Measurements from ENCODE around the gene KLHL13. TPM values are rescaled to one million over a fixed set of nuclear protein-coding genes. Genes with fewer than 3 reads are reported as not detected.

Gene KLHL13
- total RNA-seq, 2 experiments from 2014 or later: 0.19 to 0.36 TPM

DNA sequence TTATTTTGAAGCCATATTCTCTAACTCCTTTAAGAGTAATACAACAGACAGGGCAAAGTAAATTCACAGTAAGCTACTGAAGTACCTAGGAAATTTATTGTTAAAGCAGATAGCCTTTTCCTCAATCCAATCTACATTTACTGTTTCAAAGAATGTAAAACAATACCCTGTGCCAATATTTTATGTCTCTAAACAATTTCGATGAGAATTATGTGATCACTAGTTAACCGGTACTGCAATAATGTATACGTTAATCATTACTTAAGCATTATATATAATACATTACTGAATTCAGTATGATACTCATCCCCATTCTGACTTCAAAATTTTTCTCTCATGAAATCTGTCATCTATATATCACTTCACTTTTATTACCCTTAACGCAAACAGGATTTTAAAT lies 28.5 kb downstream of the KLHL13 start:
- intact Hi-C loops (cut with DNase I, micrococcal nuclease): no loop called here

DNA sequence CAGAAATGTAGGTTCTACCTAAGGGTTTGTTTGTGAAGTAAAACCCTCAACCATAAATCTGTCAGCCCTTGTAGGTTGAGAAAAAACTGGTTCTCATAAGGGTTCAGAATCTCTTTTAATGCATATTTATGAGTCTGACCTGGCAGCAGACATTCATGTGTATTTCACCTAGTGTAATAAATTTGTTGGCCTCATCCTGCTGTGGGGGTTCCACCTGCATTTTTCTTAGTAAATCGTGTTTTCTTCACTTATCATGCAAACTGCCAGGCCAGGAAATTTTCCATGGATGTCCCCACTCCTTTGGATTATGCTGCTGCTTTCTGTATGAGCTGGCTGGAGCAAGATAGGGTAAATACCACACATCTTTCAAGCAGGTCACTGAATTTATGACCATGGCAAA lies 42.4 kb downstream of the KLHL13 start:
- ChIA-PET POLR2A (no interaction called here), CTCF (no interaction called here)
- Histone ChIP-seq H3K9me3 (ENCODE audit: control insufficient read depth in 1 of 2, insufficient read depth in 1 of 2, low read length in 2 of 2) (no peaks in the 10 kb centered on the region), H3K27me3 (ENCODE audit: control insufficient read depth in 1 of 2, insufficient read depth in 2 of 2, low read length in 2 of 2) (no peaks in the 10 kb centered on the region), H3K27ac (ENCODE audit: low read depth in 1 of 2, low read length in 2 of 2) (no peak overlapping the region), H3K4me3 (ENCODE audit: low read length) (no peak overlapping the region), H3K4me1 (ENCODE audit: insufficient read depth, low read length) (no peaks in the 10 kb centered on the region), H3K36me3 (ENCODE audit: insufficient read depth, low read length) (no peaks in the 10 kb centered on the region)
- TF ChIP-seq, protein P1, sequence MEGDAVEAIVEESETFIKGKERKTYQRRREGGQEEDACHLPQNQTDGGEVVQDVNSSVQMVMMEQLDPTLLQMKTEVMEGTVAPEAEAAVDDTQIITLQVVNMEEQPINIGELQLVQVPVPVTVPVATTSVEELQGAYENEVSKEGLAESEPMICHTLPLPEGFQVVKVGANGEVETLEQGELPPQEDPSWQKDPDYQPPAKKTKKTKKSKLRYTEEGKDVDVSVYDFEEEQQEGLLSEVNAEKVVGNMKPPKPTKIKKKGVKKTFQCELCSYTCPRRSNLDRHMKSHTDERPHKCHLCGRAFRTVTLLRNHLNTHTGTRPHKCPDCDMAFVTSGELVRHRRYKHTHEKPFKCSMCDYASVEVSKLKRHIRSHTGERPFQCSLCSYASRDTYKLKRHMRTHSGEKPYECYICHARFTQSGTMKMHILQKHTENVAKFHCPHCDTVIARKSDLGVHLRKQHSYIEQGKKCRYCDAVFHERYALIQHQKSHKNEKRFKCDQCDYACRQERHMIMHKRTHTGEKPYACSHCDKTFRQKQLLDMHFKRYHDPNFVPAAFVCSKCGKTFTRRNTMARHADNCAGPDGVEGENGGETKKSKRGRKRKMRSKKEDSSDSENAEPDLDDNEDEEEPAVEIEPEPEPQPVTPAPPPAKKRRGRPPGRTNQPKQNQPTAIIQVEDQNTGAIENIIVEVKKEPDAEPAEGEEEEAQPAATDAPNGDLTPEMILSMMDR (IDR thresholded peaks at IDR 0.05): no peak
- Mint-ChIP-seq H3K9me3 (no peaks in the 10 kb centered on the region), H3K27ac (no peak overlapping the region), H3K4me1 (ENCODE audit: low read depth) (no peaks in the 10 kb centered on the region), H3K4me3 (no peak overlapping the region), H3K27me3 (no peaks in the 10 kb centered on the region), H3K36me3 (ENCODE audit: low read depth) (no peaks in the 10 kb centered on the region)
- ATAC-seq (ENCODE audit: poor library complexity) (no peak), DNase-seq (no peak)
- intact Hi-C loops (cut with DNase I, micrococcal nuclease): no loop called here

More for the DNA sequence above, 28.5 kb downstream of the KLHL13 start:
- Histone ChIP-seq H3K4me1 (ENCODE audit: insufficient read depth, low read length) (no peaks in the 10 kb centered on the region), H3K4me3 (ENCODE audit: low read length) (no peak overlapping the region), H3K9me3 (ENCODE audit: control insufficient read depth in 1 of 2, insufficient read depth in 1 of 2, low read length in 2 of 2) (no peaks in the 10 kb centered on the region), H3K36me3 (ENCODE audit: insufficient read depth, low read length) (no peaks in the 10 kb centered on the region), H3K27me3 (ENCODE audit: control insufficient read depth in 1 of 2, insufficient read depth in 2 of 2, low read length in 2 of 2) (no peaks in the 10 kb centered on the region), H3K27ac (ENCODE audit: low read depth in 1 of 2, low read length in 2 of 2) (no peak overlapping the region)
- H3K4me1 Mint-ChIP-seq (ENCODE audit: low read depth): no peaks in the 10 kb centered on the region
- H3K9me3 Mint-ChIP-seq: no peaks in the 10 kb centered on the region
- CTCF ChIA-PET: no interaction called here
- H3K4me3 Mint-ChIP-seq: no peak overlapping the region
- H3K36me3 Mint-ChIP-seq (ENCODE audit: low read depth): no peaks in the 10 kb centered on the region
- H3K27me3 Mint-ChIP-seq: no peaks in the 10 kb centered on the region
- TF ChIP-seq, protein P1 (IDR thresholded peaks at IDR 0.05): no peak
- POLR2A ChIA-PET: no interaction called here
- no peak overlapping the region for H3K27ac Mint-ChIP-seq
- no peak for DNase-seq
- no peak for ATAC-seq (ENCODE audit: poor library complexity)

DNA sequence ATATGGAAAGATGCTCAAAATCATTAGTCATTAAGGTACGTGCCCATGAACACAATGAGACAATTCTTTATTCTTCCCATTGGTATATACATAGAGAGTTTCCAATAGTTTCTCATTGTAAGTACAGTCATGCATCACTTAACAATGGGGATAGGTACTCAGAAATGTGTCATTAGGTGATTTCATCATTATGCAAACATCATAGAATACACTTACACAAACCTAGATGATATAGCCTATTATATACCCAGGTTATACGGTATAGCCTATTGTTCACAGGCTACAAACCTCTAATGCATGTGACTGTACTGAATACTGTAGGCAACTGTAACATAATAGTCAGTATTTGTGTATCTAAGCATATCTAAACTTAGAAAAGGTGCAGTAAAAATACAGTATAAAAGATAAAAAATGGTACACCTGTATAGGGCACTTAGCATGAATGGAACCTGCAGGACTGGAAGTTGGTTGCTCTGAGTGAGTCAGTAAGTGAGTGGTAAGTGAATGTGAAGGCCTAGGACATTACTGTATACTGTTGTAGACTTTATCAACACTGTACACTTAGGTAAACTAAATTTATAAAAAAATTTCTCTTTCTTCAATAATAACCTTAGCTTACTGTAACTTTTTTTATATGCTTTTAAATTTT lies 49.6 kb downstream of the KLHL13 start:
- H3K4me3 Mint-ChIP-seq: no peak overlapping the region
- H3K36me3 ChIP-seq (ENCODE audit: insufficient read depth, low read length): no peaks in the 10 kb centered on the region
- H3K4me3 ChIP-seq (ENCODE audit: low read length): no peak overlapping the region
- H3K4me1 ChIP-seq (ENCODE audit: insufficient read depth, low read length): no peaks in the 10 kb centered on the region
- H3K27me3 ChIP-seq (ENCODE audit: control insufficient read depth in 1 of 2, insufficient read depth in 2 of 2, low read length in 2 of 2): no peaks in the 10 kb centered on the region
- DNase-seq (no peak), ATAC-seq (ENCODE audit: poor library complexity) (no peak)
- H3K27me3 Mint-ChIP-seq: no peaks in the 10 kb centered on the region
- H3K27ac Mint-ChIP-seq: no peak overlapping the region
- no peaks in the 10 kb centered on the region for H3K9me3 Mint-ChIP-seq
- no peaks in the 10 kb centered on the region for H3K9me3 ChIP-seq (ENCODE audit: control insufficient read depth in 1 of 2, insufficient read depth in 1 of 2, low read length in 2 of 2)
- no peak overlapping the region for H3K27ac ChIP-seq (ENCODE audit: low read depth in 1 of 2, low read length in 2 of 2)
- ChIA-PET CTCF (no interaction called here), POLR2A (no interaction called here)
- H3K4me1 Mint-ChIP-seq (ENCODE audit: low read depth): no peaks in the 10 kb centered on the region
- H3K36me3 Mint-ChIP-seq (ENCODE audit: low read depth): no peaks in the 10 kb centered on the region
- intact Hi-C loops (cut with DNase I, micrococcal nuclease): no loop called here
- TF ChIP-seq, protein P1 (IDR thresholded peaks at IDR 0.05): no peak

All from CD4-positive, alpha-beta T cell (primary cell).